ENCODE measurements around the gene MC1R.
A peak's percentile ranks its signal among the peaks of the same experiment; 100 is the strongest.

MC1R gene

GRCh38 chr16:89897204-89897603, 21.5 kb upstream of the MC1R start:
- no peak for DNase-seq

GRCh38 chr16:89898201-89898967, 20.3 kb upstream of the MC1R start:
- no peak for DNase-seq

GRCh38 chr16:89899879-89900481, 18.7 kb upstream of the MC1R start:
- no peak for DNase-seq

GRCh38 chr16:89900885-89901284, 17.8 kb upstream of the MC1R start:
- DNase-seq: no peak

- DNase-seq: no peak
These were observed 15.7 kb upstream of the MC1R start for GRCh38 chr16:89902980-89903379.

GRCh38 chr16:89903908-89904515, 14.7 kb upstream of the MC1R start:
- no peak for DNase-seq

GRCh38 chr16:89904606-89905510, 13.8 kb upstream of the MC1R start:
- no peak for DNase-seq

- DNase-seq: no peak
These were observed 13.0 kb upstream of the MC1R start for GRCh38 chr16:89905511-89906139.

- no peak for DNase-seq
These were observed 12.3 kb upstream of the MC1R start for GRCh38 chr16:89906140-89907025.

GRCh38 chr16:89907055-89907814, 11.4 kb upstream of the MC1R start:
- DNase-seq: no peak

GRCh38 chr16:89908236-89908635, 10.4 kb upstream of the MC1R start:
- no peak for DNase-seq

GRCh38 chr16:89909777-89910716, 8.6 kb upstream of the MC1R start:
- DNase-seq: peak; percentile 54 to 67

- DNase-seq: no peak
These were observed 7.8 kb upstream of the MC1R start for GRCh38 chr16:89910717-89911354.

- DNase-seq: no peak
These were observed 7.3 kb upstream of the MC1R start for GRCh38 chr16:89911375-89911774.

- DNase-seq: no peak
These were observed 6.5 kb upstream of the MC1R start for GRCh38 chr16:89912143-89912542.

- no peak for DNase-seq
These were observed 6.0 kb upstream of the MC1R start for GRCh38 chr16:89912627-89913026.

- no peak for DNase-seq
These were observed 5.0 kb upstream of the MC1R start for GRCh38 chr16:89913408-89914387.

Data from stimulated activated CD4-positive, alpha-beta T cell treated with anti-CD3 and anti-CD28 coated beads, Interleukin-4, amount 100 ng/mL, for 4 hours (primary cell).